Stimulated activated CD4-positive, alpha-beta T cell treated with anti-CD3 and anti-CD28 coated beads, Interleukin-12 subunit alpha, Interleukin-12 subunit beta, amount 100 ng/mL, for 48 hours (primary cell): ENCODE results near the gene DNAJC2.
"Not testable (repeated sequence)": the region's sequence is repeated elsewhere in the genome, so short reads cannot be mapped to it uniquely, and the experiment has no call there.

Source experiments
- DNase-seq, 3 donors: peaks; one replicate each; pipeline ENCODE4 v3.0.0-alpha.2; 2020; ENCODE audit warnings: low read depth in 2 of 3, low spot score in 1 of 3

Gene DNAJC2

DNA sequence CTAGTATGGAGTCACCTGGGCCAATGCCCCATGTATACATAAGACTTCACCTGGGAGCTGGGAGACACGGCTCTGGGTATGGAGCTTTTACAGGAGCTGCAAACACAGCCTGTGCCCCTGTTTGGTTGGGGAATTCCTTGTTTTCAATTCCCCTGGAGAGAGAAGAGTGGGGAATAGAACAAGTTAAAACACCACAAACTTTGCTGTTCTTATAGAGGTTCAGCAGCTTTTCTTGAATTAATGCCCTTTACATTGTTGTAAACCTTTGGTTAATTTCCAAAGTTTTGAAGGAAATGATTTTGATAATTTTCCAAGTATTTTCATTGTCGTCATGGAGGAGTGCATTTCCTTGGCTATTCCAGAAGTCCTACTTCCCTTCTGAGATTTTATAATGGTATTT lies 66.4 kb downstream of the DNAJC2 start:
- not testable (repeated sequence) for DNase-seq

DNA sequence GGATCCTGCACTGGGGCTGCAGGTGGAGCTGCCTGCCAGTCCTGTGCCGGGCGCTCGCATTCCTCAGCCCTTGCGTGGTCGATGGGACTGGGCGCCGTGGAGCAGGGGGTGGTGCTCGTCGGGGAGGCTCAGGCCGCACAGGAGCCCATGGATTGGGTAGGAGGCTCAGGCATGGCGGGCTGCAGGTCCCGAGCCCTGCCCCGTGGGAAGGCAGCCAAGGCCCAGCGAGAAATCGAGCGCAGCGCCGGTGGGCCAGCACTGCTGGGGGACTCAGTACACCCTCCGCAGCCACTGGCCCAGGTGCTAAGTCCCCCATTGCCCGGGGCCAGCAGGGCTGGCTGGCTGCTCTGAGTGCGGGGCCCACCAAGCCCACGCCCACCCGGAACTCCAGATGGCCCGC lies 69.7 kb downstream of the DNAJC2 start:
- DNase-seq: not testable (repeated sequence)

DNA sequence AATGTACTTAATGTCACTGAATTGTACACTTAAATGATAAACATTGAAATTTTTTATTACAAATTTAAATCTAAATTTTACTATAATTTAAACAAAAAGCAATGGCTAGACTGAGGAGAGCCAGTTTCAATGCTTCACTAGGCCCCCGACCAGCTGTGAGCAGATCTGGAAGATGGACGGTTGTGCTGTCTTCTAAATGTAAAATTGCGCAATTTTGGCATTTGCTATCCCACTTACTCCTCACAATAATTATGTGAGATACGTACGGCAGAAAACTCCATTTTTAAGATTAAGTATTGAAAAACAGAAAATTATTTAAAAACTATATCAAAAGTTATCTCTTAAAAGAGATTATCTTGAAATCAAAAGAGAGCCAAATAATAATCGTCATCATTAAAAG lies 71.2 kb downstream of the DNAJC2 start:
- not testable (repeated sequence) for DNase-seq

DNA sequence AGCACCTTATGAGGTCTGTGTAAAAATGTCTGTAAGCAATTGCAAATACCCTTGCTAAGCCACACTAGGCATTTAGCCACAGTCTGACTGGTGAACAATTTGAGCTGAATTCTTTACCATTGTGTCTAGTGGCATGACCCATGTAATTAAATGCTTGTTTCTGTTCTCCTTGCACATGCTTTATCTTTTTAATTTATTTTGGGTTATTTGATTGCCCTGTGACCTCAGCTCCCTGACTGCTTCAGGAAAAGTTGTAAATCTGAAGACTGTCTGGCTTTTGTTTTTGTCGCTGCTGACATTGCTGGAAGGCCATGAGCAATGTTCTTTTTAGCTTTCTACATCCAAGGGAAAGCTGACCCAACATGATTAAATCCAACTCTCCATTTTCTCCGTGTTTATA lies 78.3 kb downstream of the DNAJC2 start:
- not testable (repeated sequence) for DNase-seq

DNA sequence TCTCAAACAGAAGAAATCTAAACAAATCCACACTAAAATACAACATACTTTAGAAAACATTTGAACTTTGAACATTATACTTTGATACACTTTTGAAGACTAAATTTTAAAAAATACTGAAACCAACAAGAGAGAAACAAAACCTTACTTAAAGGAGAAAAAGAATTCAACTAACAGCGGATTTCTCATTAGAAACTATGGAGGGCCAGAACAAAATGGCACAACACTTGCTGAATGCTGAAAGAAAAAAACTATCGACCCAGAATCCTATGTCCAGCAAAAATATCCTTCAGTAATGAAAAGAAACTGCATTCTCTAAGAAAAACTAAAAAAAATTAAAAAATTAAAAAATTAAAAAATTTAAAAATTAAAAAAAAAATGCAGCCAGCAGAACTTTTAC lies 80.5 kb downstream of the DNAJC2 start:
- not testable (repeated sequence) for DNase-seq
